Neural progenitor cell (in vitro differentiated cells): ENCODE results near the gene IL1R2. TPM values are rescaled to one million over a fixed set of nuclear protein-coding genes. Genes with fewer than 3 reads are reported as not detected.
A peak's percentile ranks its signal among the peaks of the same experiment; 100 is the strongest.

ENCODE experiments used
- DNase-seq: peaks from one replicate; pipeline ENCODE4 v3.0.0-alpha.2; 2016; ENCODE audit warnings: low spot score
- H2AFZ ChIP-seq: fragments of 200-600 bp; sonication (generic); replicated peaks from 2 replicates; pipeline ENCODE4 v1.6.1; 2016; ENCODE audit warnings: antibody characterized with exemption
- H3F3A ChIP-seq: fragments of 200-600 bp; sonication (generic); 2 replicates; pipeline ENCODE4 v1.6.1; 2016; ENCODE audit warnings: antibody characterized with exemption, low read depth
- H3K27ac ChIP-seq: fragments of 200-600 bp; sonication (generic); 2 replicates; pipeline ENCODE4 v1.5.1; 2016; ENCODE audit warnings: mild to moderate bottlenecking
- H3K27me3 ChIP-seq: fragments of 200-600 bp; sonication (generic); 2 replicates; pipeline ENCODE4 v1.6.1; 2016; ENCODE audit warnings: mild to moderate bottlenecking, moderate library complexity
- H3K36me3 ChIP-seq: fragments of 200-600 bp; sonication (generic); 2 replicates; pipeline ENCODE4 v1.5.1; 2016
- H3K4me1 ChIP-seq: fragments of 200-600 bp; sonication (generic); 2 replicates; pipeline ENCODE4 v1.6.1; 2016; ENCODE audit warnings: mixed run types
- H3K4me2 ChIP-seq: fragments of 200-600 bp; sonication (generic); 2 replicates; pipeline ENCODE4 v1.6.1; 2016
- H3K4me3 ChIP-seq: fragments of 200-600 bp; sonication (generic); 2 replicates; pipeline ENCODE4 v1.5.1; 2016
- H3K79me2 ChIP-seq: fragments of 200-600 bp; sonication (generic); 2 replicates; pipeline ENCODE4 v1.6.1; 2016; ENCODE audit warnings: low read depth
- H3K9ac ChIP-seq: fragments of 200-600 bp; sonication (generic); 2 replicates; pipeline ENCODE4 v1.6.1; 2016
- H3K9me3 ChIP-seq: fragments of 200-600 bp; sonication (generic); 2 replicates; pipeline ENCODE4 v1.5.1; 2016; ENCODE audit warnings: low read depth
- H4K20me1 ChIP-seq: fragments of 200-600 bp; sonication (generic); 2 replicates; pipeline ENCODE4 v1.6.1; 2016; ENCODE audit warnings: low read depth
- H3K27ac Mint-ChIP-seq: 3 replicates; pipeline ENCODE4 v1.8.0; 2021; ENCODE audit warnings: mixed read lengths
- H3K27me3 Mint-ChIP-seq: 2 replicates; pipeline ENCODE4 v1.8.0; 2022; ENCODE audit warnings: low read depth, mild to moderate bottlenecking, inconsistent platforms, moderate library complexity, mixed read lengths; ENCODE audit not compliant: insufficient read depth
- H3K36me3 Mint-ChIP-seq: 3 replicates; pipeline ENCODE4 v1.8.0; 2021; ENCODE audit warnings: mixed read lengths
- H3K4me1 Mint-ChIP-seq: 3 replicates; pipeline ENCODE4 v1.8.0; 2021; ENCODE audit warnings: mixed read lengths
- H3K4me3 Mint-ChIP-seq: 3 replicates; pipeline ENCODE4 v1.8.0; 2021; ENCODE audit warnings: mild to moderate bottlenecking, moderate library complexity, mixed read lengths
- H3K9me3 Mint-ChIP-seq: 3 replicates; pipeline ENCODE4 v1.8.0; 2020; ENCODE audit warnings: mixed read lengths
- EZH2 ChIP-seq: fragments of 200-600 bp; sonication (generic); IDR thresholded peaks from 2 replicates; pipeline ENCODE4 v1.6.1; 2017; ENCODE audit warnings: antibody characterized with exemption, mild to moderate bottlenecking, moderate library complexity
- EZH2phosphoT487 ChIP-seq: fragments of 200-600 bp; sonication (generic); IDR thresholded peaks from 2 replicates; pipeline ENCODE4 v1.6.1; 2017; ENCODE audit warnings: antibody characterized with exemption
- total RNA-seq: library from RNA; depleted of rRNA; stranded (reverse); fragments of >200 nt; gene quantifications from 2 replicates; pipeline ENCODE4 v1.2.3, GENCODE V29; 2015; ENCODE audit warnings: low replicate concordance
- TF ChIP-seq, protein P1 (sequence below): fragments of 200-600 bp; sonication (generic); IDR thresholded peaks from 2 replicates; pipeline ENCODE4 v1.5.1; 2017; ENCODE audit warnings: antibody characterized with exemption, mild to moderate bottlenecking

Gene IL1R2
- total RNA-seq, 1 donor from 2014 or later, result not detected

DNA sequence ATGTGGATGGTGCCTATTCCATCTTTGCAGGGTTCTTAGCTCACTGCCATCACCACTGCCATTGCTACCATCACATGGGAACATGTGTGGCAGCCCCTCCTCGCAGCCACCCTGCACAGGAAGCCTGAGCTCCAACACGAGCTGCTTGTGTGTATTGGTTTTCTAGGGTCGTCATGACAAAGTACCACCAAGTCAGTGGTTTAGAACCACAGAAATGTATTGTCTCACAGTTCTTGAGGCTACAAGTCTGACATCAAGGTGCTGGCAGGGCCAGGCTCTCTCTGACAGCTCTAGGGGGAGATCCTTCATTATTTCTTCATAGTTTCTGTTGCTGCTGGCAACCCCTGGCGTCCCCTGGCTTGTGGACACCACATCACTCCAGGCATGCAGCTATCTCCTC, 10.3 kb upstream of the IL1R2 start:
- Histone ChIP-seq H3K79me2 (no peaks in the 10 kb centered on the region), H3K9me3 (no peaks in the 10 kb centered on the region), H4K20me1 (no peaks in the 10 kb centered on the region), H2AFZ (no peak overlapping the region), H3K9ac (no peak overlapping the region), H3K4me2 (no peak overlapping the region), H3K4me3 (no peak overlapping the region), H3K27ac (no peak overlapping the region), H3K27me3 (no peaks in the 10 kb centered on the region), H3K4me1 (peaks cover 9% of the 10 kb centered on the region), H3K36me3 (no peaks in the 10 kb centered on the region), H3F3A (no peaks in the 10 kb centered on the region)
- TF ChIP-seq EZH2 (no peak), EZH2phosphoT487 (no peak)
- TF ChIP-seq, protein P1, sequence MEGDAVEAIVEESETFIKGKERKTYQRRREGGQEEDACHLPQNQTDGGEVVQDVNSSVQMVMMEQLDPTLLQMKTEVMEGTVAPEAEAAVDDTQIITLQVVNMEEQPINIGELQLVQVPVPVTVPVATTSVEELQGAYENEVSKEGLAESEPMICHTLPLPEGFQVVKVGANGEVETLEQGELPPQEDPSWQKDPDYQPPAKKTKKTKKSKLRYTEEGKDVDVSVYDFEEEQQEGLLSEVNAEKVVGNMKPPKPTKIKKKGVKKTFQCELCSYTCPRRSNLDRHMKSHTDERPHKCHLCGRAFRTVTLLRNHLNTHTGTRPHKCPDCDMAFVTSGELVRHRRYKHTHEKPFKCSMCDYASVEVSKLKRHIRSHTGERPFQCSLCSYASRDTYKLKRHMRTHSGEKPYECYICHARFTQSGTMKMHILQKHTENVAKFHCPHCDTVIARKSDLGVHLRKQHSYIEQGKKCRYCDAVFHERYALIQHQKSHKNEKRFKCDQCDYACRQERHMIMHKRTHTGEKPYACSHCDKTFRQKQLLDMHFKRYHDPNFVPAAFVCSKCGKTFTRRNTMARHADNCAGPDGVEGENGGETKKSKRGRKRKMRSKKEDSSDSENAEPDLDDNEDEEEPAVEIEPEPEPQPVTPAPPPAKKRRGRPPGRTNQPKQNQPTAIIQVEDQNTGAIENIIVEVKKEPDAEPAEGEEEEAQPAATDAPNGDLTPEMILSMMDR, result no peak
- no peaks in the 10 kb centered on the region for H3K9me3 Mint-ChIP-seq
- H3K4me1 Mint-ChIP-seq, result peaks cover 47% of the 10 kb centered on the region
- H3K27me3 Mint-ChIP-seq, result peaks cover 5% of the 10 kb centered on the region
- no peak for DNase-seq
- no peaks in the 10 kb centered on the region for H3K36me3 Mint-ChIP-seq
- H3K4me3 Mint-ChIP-seq, result no peak overlapping the region
- peak overlapping the region; percentile 60 for H3K27ac Mint-ChIP-seq

DNA sequence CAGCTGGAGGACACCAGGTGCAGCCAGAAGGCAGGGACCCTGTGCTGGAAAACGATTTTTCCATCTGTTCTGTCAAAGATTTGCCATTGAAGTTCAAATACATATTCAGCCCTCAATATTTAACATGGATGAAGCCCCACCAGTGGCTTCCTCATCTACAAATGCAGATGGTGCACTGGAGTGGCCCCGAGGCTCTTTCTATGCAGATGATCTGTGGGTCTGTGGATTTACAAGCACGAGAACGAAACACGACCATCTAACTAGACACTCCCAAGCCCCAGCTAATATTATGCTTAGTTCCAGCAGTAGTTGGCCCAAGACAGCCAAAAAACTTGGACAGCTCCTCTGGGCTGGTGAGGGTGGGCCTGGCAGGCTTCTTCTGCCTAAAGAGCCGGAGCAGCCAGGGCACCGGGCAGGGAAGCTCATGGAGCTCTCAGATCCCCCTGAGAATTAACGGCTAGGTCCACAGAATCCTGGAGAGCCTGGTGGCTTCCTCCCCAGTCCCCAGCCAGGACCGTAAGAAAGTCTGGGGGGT, 9.2 kb upstream of the IL1R2 start:
- no peaks in the 10 kb centered on the region for H3K36me3 ChIP-seq
- no peaks in the 10 kb centered on the region for H3F3A ChIP-seq
- no peak overlapping the region for H3K4me2 ChIP-seq
- no peaks in the 10 kb centered on the region for H4K20me1 ChIP-seq
- Mint-ChIP-seq H3K36me3 (no peaks in the 10 kb centered on the region), H3K27me3 (peaks cover 8% of the 10 kb centered on the region), H3K9me3 (no peaks in the 10 kb centered on the region), H3K4me1 (peaks cover 41% of the 10 kb centered on the region), H3K27ac (no peak overlapping the region), H3K4me3 (no peak overlapping the region)
- H3K9ac ChIP-seq, result no peak overlapping the region
- H3K4me3 ChIP-seq, result no peak overlapping the region
- H3K27me3 ChIP-seq, result no peaks in the 10 kb centered on the region
- H3K4me1 ChIP-seq, result peaks cover 7% of the 10 kb centered on the region
- TF ChIP-seq, protein P1, result no peak
- TF ChIP-seq EZH2, result no peak
- no peak for TF ChIP-seq EZH2phosphoT487
- H3K79me2 ChIP-seq, result no peaks in the 10 kb centered on the region
- no peak overlapping the region for H2AFZ ChIP-seq
- no peak overlapping the region for H3K27ac ChIP-seq
- no peaks in the 10 kb centered on the region for H3K9me3 ChIP-seq
- no peak for DNase-seq

DNA sequence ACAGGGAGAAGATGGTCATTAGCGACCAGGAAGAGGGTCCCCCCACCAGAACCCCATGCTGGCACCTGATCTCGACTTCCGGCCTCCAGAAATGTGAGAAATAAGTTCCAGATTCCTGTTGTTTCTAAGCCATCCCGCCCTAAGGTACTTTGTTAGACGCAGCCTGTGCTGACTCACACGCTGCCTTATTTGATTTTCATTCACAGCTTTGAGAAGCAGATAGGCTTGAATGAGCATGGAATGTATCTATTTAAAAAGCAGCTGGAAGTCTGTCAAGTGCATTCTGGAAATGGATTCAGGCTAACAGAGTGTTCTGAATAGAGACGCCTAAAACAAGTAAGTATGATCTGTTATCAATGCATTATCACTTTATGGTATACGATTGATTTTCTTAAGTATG, 8.3 kb upstream of the IL1R2 start:
- Histone ChIP-seq H3K4me2 (no peak overlapping the region), H2AFZ (no peak overlapping the region), H3K27ac (no peak overlapping the region), H3K9me3 (no peaks in the 10 kb centered on the region), H4K20me1 (no peaks in the 10 kb centered on the region), H3F3A (no peaks in the 10 kb centered on the region), H3K27me3 (no peaks in the 10 kb centered on the region), H3K4me3 (no peak overlapping the region), H3K4me1 (peaks cover 7% of the 10 kb centered on the region), H3K79me2 (no peaks in the 10 kb centered on the region), H3K36me3 (no peaks in the 10 kb centered on the region), H3K9ac (no peak overlapping the region)
- TF ChIP-seq EZH2phosphoT487 (no peak), EZH2 (no peak)
- TF ChIP-seq, protein P1, result no peak
- DNase-seq, result no peak
- Mint-ChIP-seq H3K9me3 (no peaks in the 10 kb centered on the region), H3K27me3 (peaks cover 12% of the 10 kb centered on the region), H3K27ac (no peak overlapping the region), H3K4me3 (no peak overlapping the region), H3K36me3 (no peaks in the 10 kb centered on the region), H3K4me1 (peaks cover 41% of the 10 kb centered on the region)
